Fibroblast of lung (primary cell): ENCODE measurements around the gene CES2. TPM values are rescaled to one million over a fixed set of nuclear protein-coding genes. Genes with fewer than 3 reads are reported as not detected.
"Not testable (repeated sequence)": the region's sequence is repeated elsewhere in the genome, so short reads cannot be mapped to it uniquely, and the experiment has no call there.

Source experiments
- DNase-seq, 2 donors: peaks; one replicate each; pipeline versions ENCODE4 v3.0.0 to v3.0.0-alpha.2; 2010; ENCODE audit warnings: low read depth in 2 of 2
- H2AFZ ChIP-seq: 2 replicates; pipeline ENCODE4 v1.5.1; 2012; ENCODE audit warnings: low read length, control low read depth, inconsistent platforms
- H3K27ac ChIP-seq: 2 replicates; pipeline ENCODE4 v1.5.1; 2011; ENCODE audit warnings: low read length, control low read depth; ENCODE audit not compliant: insufficient read depth
- H3K27me3 ChIP-seq: 2 replicates; pipeline ENCODE4 v1.5.1; 2011; ENCODE audit warnings: mild to moderate bottlenecking, low read length; ENCODE audit not compliant: control insufficient read depth, insufficient read depth
- H3K36me3 ChIP-seq: 2 replicates; pipeline ENCODE4 v1.5.1; 2011; ENCODE audit warnings: low read length; ENCODE audit not compliant: control insufficient read depth, insufficient read depth
- H3K4me1 ChIP-seq: 2 replicates; pipeline ENCODE4 v1.5.1; 2011; ENCODE audit warnings: low read length; ENCODE audit not compliant: control insufficient read depth, insufficient read depth; ENCODE audit errors: extremely low read depth
- H3K4me2 ChIP-seq: 2 replicates; pipeline ENCODE4 v1.5.1; 2011; ENCODE audit warnings: low read length, control low read depth; ENCODE audit not compliant: insufficient read depth; ENCODE audit errors: extremely low read depth
- H3K4me3 ChIP-seq, 4 experiments: fragments of 200-600 bp in 1 of 4; sonication (generic) in 1 of 4; replicated peaks in 1 of 4; 2 replicates each; pipeline ENCODE4 v1.5.1; 2011 to 2016; ENCODE audit warnings: low read length in 4 of 4, low read depth in 3 of 4, mild to moderate bottlenecking in 3 of 4, control low read depth in 2 of 4, inconsistent platforms in 1 of 4, mixed read lengths in 1 of 4; ENCODE audit not compliant: insufficient read depth in 1 of 4; ENCODE audit errors: control extremely low read depth in 1 of 4
- H3K79me2 ChIP-seq: 2 replicates; pipeline ENCODE4 v1.5.1; 2012; ENCODE audit warnings: mild to moderate bottlenecking, low read length, inconsistent platforms; ENCODE audit not compliant: control insufficient read depth, insufficient read depth
- H3K9ac ChIP-seq: 2 replicates; pipeline ENCODE4 v1.5.1; 2011; ENCODE audit warnings: mild to moderate bottlenecking, low read length, control low read depth; ENCODE audit not compliant: insufficient read depth
- H3K9me3 ChIP-seq: 2 replicates; pipeline ENCODE4 v1.5.1; 2012; ENCODE audit warnings: low read depth, low read length; ENCODE audit not compliant: control insufficient read depth, insufficient read depth
- H4K20me1 ChIP-seq: 2 replicates; pipeline ENCODE4 v1.5.1; 2011; ENCODE audit warnings: low read length; ENCODE audit not compliant: control insufficient read depth, insufficient read depth; ENCODE audit errors: extremely low read depth
- EZH2 ChIP-seq: IDR thresholded peaks from 2 replicates; pipeline ENCODE4 v1.5.1; 2012; ENCODE audit warnings: low read length, control low read depth, mild to moderate bottlenecking; ENCODE audit errors: missing control alignments
- polyA plus RNA-seq, 2 donors: library from polyadenylated mRNA; depleted of rRNA in 1 of 2; stranded (reverse) in 1 of 2; unstranded in 1 of 2; fragments of >200 nt; gene quantifications; 2 replicates each; pipeline ENCODE4 v1.2.1, GENCODE V29; 2011 to 2012; ENCODE audit warnings: missing spikeins in 1 of 2
- total RNA-seq: library from RNA; depleted of rRNA; stranded (reverse); fragments of >200 nt; gene quantifications from 2 replicates; pipeline ENCODE4 v1.2.1, GENCODE V29; 2014
- TF ChIP-seq, protein P1 (sequence below), 2 donors: IDR thresholded peaks in 1 of 2; conservative IDR thresholded peaks in 1 of 2; 1 replicate in 1 of 2; 2 replicates in 1 of 2; pipeline ENCODE4 v1.5.1; 2011 to 2012; ENCODE audit warnings: low read length in 2 of 2, control low read depth in 1 of 2, inconsistent platforms in 1 of 2, low read depth in 1 of 2, mild to moderate bottlenecking in 1 of 2

CES2 gene
- total and polyA plus RNA-seq, 2 donors (not counting 1 experiment from before 2014, with no cell fraction given), result 22.9 to 47.6 TPM

DNA sequence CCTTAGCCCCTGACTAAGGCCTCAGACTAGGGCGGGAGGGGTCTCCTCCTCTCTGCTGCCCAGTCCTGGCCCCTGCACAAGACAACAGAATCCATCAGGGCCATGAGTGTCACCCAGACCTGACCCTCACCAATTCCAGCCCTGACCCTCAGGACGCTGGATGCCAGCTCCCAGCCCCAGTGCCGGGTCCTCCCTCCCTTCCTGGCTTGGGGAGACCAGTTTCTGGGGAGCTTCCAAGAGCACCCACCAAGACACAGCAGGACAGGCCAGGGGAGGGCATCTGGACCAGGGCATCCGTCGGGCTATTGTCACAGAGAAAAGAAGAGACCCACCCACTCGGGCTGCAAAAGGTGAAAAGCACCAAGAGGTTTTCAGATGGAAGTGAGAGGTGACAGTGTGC, 38.4 kb downstream of the CES2 start:
- Histone ChIP-seq H3K4me2 (no peak overlapping the region), H2AFZ (no peak overlapping the region), H3K27ac (no peak overlapping the region), H3K4me3 (no peak overlapping the region), H3K9me3 (no peaks in the 10 kb centered on the region), H3K36me3 (no peaks in the 10 kb centered on the region), H4K20me1 (no peaks in the 10 kb centered on the region), H3K9ac (no peak overlapping the region), H3K27me3 (no peaks in the 10 kb centered on the region), H3K79me2 (no peaks in the 10 kb centered on the region), H3K4me1 (no peaks in the 10 kb centered on the region)
- no peak for TF ChIP-seq EZH2
- TF ChIP-seq, protein P1, sequence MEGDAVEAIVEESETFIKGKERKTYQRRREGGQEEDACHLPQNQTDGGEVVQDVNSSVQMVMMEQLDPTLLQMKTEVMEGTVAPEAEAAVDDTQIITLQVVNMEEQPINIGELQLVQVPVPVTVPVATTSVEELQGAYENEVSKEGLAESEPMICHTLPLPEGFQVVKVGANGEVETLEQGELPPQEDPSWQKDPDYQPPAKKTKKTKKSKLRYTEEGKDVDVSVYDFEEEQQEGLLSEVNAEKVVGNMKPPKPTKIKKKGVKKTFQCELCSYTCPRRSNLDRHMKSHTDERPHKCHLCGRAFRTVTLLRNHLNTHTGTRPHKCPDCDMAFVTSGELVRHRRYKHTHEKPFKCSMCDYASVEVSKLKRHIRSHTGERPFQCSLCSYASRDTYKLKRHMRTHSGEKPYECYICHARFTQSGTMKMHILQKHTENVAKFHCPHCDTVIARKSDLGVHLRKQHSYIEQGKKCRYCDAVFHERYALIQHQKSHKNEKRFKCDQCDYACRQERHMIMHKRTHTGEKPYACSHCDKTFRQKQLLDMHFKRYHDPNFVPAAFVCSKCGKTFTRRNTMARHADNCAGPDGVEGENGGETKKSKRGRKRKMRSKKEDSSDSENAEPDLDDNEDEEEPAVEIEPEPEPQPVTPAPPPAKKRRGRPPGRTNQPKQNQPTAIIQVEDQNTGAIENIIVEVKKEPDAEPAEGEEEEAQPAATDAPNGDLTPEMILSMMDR (conservative IDR thresholded peaks at IDR 0.05 in 1 of 2, IDR thresholded peaks at IDR 0.05 in 1 of 2; ENCODE audit: low read depth in 1 of 2, low read length in 2 of 2), result no peak
- DNase-seq, result no peak

DNA sequence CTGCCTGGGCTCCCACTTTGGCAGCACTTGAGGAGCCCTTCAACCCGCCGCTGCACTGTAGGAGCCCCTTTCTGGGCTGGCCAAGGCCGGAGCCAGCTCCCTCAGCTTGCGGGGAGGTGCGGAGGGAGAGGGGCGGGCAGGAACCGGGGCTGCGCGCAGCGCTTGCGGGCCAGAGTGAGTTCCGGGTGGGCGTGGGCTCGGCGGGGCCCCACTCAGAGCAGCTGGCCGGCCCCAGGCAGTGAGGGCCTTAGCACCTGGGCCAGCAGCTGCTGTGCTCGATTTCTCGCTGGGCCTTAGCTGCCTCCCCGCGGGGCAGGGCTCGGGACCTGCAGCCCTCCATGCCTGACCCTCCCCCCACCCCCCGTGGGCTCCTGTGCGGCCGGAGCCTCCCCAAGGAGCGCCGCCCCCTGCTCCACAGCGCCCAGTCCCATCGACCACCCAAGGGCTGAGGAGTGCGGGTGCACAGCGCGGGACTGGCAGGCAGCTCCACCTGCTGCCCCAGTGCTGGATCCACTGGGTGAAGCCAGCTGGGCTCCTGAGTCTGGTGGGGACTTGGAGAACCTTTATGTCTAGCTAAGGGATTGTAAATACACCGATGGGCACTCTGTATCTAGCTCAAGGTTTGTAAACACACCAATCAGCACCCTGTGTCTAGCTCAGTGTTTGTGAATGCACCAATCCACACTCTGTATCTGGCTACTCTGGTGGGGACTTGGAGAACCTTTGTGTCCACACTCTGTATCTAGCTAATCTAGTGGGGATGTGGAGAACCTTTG, 39.0 kb downstream of the CES2 start:
- not testable (repeated sequence) for DNase-seq, H3K4me3 ChIP-seq, H3K79me2 ChIP-seq, H3K27me3 ChIP-seq, H3K36me3 ChIP-seq, H4K20me1 ChIP-seq, H3K4me2 ChIP-seq, H3K9me3 ChIP-seq, H2AFZ ChIP-seq, H3K4me1 ChIP-seq, H3K27ac ChIP-seq, H3K9ac ChIP-seq

DNA sequence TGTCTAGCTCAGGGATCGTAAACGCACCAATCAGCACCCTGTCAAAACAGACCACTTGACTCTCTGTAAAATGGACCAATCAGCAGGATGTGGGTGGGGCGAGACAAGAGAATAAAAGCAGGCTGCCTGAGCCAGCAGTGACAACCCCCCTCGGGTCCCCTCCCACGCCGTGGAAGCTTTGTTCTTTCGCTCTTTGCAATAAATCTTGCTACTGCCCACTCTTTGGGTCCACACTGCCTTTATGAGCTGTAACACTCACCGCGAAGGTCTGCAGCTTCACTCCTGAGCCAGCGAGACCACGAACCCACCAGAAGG, 39.6 kb downstream of the CES2 start:
- not testable (repeated sequence) for H3K79me2 ChIP-seq, H3K4me3 ChIP-seq, H3K27me3 ChIP-seq, H3K9me3 ChIP-seq, H3K4me1 ChIP-seq, H4K20me1 ChIP-seq, H3K9ac ChIP-seq, H3K36me3 ChIP-seq, H3K27ac ChIP-seq, H2AFZ ChIP-seq, H3K4me2 ChIP-seq, DNase-seq

DNA sequence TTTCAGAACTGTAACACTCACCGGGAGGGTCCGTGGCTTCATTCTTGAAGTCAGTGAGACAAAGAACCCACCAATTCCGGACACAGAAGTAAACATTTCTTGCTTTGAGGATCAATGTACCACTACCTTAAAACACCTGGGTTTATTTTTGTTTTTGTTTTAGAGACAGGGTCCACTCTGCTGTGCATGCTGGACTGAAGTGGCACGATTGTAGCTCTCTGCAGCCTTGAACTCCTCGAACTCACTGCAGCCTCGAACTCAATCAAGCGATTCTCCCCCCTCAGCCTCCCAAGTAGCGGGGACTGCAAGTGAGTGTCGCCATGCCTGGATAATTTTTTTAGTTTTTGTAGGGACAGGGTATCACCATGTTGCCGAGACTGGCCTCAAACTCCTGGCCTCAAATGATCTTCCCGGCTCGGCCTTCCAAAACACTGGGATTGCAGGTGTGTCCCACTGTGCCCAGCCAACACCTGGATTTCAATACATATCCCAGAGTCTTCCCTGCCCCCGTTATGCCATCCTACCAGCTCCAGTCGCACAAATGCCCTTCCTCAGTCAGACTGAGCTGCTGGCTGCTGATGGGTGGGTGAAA, 40.1 kb downstream of the CES2 start:
- DNase-seq, result no peak
- H3K36me3 ChIP-seq, result no peaks in the 10 kb centered on the region
- H4K20me1 ChIP-seq, result no peaks in the 10 kb centered on the region
- TF ChIP-seq, protein P1 (conservative IDR thresholded peaks at IDR 0.05 in 1 of 2, IDR thresholded peaks at IDR 0.05 in 1 of 2; ENCODE audit: low read depth in 1 of 2, low read length in 2 of 2), result no peak
- TF ChIP-seq EZH2, result no peak
- H3K4me2 ChIP-seq, result no peak overlapping the region
- no peak overlapping the region for H3K9ac ChIP-seq
- no peak overlapping the region for H2AFZ ChIP-seq
- no peaks in the 10 kb centered on the region for H3K4me1 ChIP-seq
- H3K27ac ChIP-seq, result no peak overlapping the region
- no peak overlapping the region for H3K4me3 ChIP-seq
- H3K9me3 ChIP-seq, result no peaks in the 10 kb centered on the region
- no peaks in the 10 kb centered on the region for H3K27me3 ChIP-seq
- no peaks in the 10 kb centered on the region for H3K79me2 ChIP-seq
